LNCaP clone FGC (cell line): ENCODE results near the gene TMEM38A.
"Not testable (repeated sequence)": the region's sequence is repeated elsewhere in the genome, so short reads cannot be mapped to it uniquely, and the experiment has no call there.

Experiments used
- DNase-seq: peaks from one replicate; pipeline ENCODE4 v3.0.0-alpha.2; 2011; ENCODE audit warnings: low read depth
- H3K4me3 ChIP-seq: 2 replicates; pipeline ENCODE4 v1.5.1; 2011; ENCODE audit warnings: mild to moderate bottlenecking, low read depth, low read length, control low read depth
- TF ChIP-seq, protein P1 (sequence below): IDR thresholded peaks from 2 replicates; pipeline ENCODE4 v1.5.1; 2012; ENCODE audit warnings: mild to moderate bottlenecking; ENCODE audit not compliant: control insufficient read depth, insufficient read depth; ENCODE audit errors: extremely low read depth

Gene TMEM38A

DNA sequence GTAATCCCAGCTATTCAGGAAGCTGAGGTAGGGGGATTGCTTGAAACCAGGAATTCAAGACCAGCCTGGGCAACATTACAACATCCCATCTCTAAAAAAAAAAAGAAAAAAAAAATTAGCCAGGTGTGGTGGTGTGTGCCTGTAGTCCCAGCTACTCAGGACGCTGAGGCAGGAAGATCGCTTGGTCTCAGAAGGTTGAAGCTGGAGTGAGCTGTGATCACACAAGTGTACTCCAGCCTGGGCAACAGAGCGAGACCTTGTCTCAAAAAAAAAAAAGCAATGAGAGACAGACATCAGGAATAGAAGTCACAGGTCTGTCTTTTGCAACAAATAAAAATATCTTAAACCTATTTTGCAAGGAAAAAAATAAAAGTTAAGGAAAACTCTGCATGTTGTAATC is 23.3 kb downstream of the TMEM38A start:
- TF ChIP-seq, protein P1, sequence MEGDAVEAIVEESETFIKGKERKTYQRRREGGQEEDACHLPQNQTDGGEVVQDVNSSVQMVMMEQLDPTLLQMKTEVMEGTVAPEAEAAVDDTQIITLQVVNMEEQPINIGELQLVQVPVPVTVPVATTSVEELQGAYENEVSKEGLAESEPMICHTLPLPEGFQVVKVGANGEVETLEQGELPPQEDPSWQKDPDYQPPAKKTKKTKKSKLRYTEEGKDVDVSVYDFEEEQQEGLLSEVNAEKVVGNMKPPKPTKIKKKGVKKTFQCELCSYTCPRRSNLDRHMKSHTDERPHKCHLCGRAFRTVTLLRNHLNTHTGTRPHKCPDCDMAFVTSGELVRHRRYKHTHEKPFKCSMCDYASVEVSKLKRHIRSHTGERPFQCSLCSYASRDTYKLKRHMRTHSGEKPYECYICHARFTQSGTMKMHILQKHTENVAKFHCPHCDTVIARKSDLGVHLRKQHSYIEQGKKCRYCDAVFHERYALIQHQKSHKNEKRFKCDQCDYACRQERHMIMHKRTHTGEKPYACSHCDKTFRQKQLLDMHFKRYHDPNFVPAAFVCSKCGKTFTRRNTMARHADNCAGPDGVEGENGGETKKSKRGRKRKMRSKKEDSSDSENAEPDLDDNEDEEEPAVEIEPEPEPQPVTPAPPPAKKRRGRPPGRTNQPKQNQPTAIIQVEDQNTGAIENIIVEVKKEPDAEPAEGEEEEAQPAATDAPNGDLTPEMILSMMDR: no peak
- H3K4me3 ChIP-seq: no peak overlapping the region
- DNase-seq: no peak

DNA sequence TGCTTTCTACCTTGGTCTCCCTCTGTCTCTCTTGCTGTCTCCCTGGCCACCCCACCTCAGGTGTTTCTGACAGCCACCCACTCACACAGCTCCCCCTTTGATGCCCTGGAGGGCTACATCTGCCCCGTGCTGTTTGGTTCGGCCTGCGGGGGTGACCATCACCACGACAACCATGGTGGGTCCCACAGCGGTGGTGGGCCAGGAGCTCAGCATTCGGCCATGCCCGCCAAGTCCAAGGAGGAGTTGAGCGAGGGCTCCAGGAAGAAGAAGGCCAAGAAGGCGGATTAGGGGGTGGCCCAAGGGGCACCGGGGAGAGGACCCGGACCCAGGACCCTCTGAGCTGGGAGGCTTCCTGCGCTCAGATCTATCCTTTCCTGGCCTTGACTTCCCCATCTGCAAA is 27.1 kb downstream of the TMEM38A start:
- DNase-seq: no peak
- TF ChIP-seq, protein P1: no peak
- H3K4me3 ChIP-seq: no peak overlapping the region

DNA sequence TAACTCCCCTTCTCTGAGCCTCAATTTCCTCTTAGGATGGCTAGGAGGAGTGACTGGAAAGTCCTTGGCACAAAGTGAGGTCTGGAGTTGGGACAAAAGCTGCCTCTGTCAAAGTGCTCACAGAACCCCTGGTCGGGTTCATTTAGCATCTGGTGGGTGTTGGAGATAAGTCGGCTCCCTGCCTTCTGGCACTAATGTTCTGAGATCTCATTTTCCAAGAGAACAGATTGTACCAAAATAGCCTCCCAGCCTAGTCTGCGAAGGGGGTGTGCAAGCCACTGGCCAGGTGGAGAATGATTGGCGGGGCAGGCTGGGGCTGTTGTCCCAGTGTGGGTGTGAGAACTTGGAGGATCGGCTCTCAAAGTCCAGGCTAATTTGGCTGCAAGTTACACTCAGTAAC is 38.0 kb downstream of the TMEM38A start:
- no peak for DNase-seq
- H3K4me3 ChIP-seq: no peak overlapping the region
- TF ChIP-seq, protein P1: no peak

DNA sequence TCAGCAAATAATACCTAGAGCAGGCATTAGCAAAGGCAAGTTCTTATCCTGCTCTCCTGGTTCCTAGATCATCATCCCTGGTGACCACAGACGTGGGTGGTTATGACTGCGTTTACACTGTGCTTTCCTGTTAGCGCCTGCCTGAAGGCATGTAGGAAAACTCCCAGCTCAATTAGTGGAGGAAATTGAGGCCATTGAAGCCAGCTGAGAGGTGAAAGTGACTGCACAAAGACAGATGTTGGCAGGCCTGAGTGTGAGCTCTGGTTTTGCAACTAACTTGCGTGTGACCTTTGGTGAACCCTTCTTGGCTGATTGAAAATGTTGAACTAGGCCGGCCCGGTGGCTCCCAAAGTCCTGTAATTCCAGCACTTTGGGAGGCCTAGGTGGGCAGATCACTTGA is 41.2 kb downstream of the TMEM38A start:
- TF ChIP-seq, protein P1: no peak
- DNase-seq: no peak
- no peak overlapping the region for H3K4me3 ChIP-seq

DNA sequence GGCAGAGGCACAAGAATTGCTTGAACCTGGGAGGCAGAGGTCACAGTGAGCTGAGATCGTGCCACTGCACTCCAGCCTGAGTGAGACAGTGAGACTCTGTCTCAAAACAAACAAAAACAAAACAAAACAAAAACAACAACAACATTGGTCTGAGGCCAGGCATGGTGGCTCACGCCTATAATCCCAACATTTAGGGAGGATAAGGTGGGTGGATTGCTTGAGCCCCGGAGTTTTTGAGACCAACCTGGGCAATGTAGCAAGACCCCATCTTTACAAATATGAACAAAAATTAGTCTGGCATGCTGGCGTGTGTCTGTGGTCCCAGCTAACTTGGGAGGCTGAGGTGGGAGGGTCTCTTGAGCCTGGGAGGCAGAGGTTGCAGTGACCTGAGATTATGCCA is 42.7 kb downstream of the TMEM38A start:
- TF ChIP-seq, protein P1: no peak
- DNase-seq: no peak
- no peak overlapping the region for H3K4me3 ChIP-seq

DNA sequence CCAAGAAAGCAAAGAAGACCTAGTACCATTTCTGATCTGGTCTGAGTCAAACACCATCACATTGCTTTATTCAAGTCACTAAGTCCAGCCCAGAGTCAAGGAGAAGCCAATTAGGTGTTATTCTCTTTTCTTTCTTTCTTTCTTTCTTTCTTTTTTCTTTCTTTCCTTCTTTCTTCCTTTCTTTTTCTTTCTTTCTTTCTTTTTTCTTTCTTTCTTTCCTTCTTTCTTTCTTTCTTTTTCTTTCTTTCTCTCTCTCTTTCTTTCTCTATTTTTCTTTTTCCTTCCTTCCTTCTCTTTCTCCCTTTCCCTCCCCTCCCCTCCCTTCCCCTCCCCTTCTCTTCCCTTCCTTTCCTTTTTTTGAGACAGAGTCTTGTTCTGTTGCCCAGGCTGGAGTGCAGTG is 49.9 kb downstream of the TMEM38A start:
- DNase-seq, H3K4me3 ChIP-seq: not testable (repeated sequence)

DNA sequence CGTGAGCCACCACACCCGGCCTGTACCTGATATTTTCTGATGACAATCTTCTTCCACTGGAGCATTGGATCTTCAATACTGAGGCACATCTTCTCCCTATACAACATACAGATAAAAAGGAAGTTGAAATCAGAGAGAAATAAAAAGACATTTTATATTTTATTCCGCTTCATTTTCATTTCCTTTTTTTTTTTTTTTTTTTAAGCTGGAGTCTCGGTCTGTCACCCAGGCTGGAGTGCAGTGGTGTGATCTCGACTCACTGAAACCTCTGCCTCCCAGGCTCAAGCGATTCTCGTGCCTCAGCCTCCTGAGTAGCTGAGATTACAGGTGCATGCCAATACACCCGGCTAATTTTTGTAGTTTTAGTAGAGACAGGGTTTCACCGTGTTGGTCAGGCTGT is 51.4 kb downstream of the TMEM38A start:
- DNase-seq: not testable (repeated sequence)

DNA sequence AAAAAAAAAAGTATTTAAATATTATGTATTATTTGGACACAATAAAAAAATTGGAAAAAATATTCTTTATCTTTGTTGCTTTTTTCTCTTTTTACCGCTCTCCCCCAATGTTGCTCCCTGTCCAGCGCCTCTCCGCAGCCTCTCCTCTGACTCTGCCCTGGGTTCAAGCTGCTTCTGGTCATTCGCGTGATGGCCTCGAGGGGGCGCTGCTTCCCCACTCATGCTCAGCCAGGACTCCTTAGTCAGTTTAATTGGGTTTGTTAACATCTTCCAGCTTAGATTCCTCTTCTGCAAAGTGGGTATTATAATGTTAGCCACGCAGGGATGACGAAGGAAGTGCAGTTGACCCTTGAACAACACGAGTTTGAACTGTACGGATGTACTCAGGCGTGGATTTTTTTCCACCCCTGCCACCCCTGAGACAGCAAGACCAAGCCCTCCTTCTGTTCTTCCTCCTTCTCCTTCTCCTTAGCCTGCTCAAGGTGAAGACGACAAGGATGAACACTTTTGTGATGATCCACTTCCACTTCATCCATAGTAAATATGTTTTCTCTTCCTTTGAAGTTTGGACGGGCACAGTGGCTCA is 53.9 kb downstream of the TMEM38A start:
- TF ChIP-seq, protein P1: peak; percentile 96
- H3K4me3 ChIP-seq: no peak overlapping the region
- DNase-seq: no peak

More for the DNA sequence above, 51.4 kb downstream of the TMEM38A start:
- not testable (repeated sequence) for H3K4me3 ChIP-seq
